Erythroblast (primary cell): ENCODE results near the gene NTNG2.

ENCODE experiments used
- DNase-seq, 2 experiments: peaks; one replicate each; lab custom pipeline; 2025; lab: John Stamatoyannopoulos, UW
- GATA1 ChIP-seq: IDR thresholded peaks from 2 replicates; pipeline ENCODE4 v1.6.1; 2011; ENCODE audit warnings: low read depth, mild to moderate bottlenecking, control low read depth, low read length, moderate library complexity
- POLR2A ChIP-seq: IDR thresholded peaks from 2 replicates; pipeline ENCODE4 v1.6.1; 2011; ENCODE audit warnings: mild to moderate bottlenecking, low read length

Gene NTNG2

DNA sequence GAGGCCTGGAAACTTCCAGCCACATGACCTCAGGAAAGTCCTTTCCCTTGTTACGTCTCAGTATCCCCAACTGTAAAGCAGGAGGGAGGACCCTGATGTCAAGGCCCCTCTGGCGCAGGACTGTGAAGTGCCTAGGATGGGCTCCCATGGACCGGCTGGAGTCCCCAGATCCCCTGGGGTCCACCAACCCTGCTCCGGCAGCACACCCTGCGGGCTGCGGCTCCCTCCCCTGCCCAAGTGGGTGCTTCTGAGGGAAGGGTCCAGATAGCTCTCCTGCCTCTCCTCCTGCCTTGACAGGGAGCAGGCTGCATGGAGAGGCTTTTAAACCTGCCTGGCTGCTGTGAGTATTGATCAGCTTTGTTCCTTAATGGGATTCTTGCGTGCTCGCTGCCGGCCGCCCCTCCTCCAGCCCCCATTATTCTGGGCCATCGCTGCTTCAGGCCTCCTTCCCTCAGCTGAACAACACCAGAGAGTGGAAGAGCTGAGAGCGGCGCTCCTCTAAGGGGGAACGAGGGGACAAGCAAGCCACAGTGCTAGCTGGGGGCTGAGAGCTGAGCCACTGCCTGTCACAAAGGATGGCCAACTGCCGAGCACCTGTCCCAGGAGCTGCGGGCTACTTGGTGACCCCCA, 25.6 kb upstream of the NTNG2 start:
- DNase-seq = no peak
- TF ChIP-seq GATA1 (no peak), POLR2A (no peak)

DNA sequence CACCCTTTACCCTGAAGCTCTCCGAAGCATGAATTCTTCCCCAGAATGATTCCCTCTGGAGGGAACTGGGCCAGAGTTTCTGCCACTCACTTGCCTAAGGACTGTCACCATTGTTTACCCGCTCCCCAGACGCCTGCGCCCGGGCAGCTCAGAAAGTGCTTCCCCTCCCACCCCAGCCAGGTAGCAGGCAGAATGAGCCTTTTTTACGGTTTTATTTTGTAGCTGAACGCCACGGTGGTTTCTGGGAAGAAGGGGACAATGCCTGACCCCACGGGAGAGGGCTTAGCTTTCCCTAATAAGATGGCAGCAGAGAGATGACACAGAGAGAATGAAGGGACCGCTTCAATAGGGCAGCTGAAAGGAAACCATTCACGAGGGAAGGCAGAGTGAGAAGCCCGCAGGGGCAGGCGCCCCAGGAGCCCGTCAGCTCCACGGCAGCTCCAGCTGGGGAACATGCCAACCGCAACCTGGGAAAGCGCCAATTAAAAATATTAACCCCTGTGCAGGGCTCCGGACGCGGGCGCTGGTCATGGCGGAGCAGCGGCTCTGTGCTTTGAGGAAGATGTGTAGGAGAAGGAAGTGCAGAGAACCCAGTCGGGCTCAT, 20.4 kb upstream of the NTNG2 start:
- DNase-seq = no peak
- TF ChIP-seq POLR2A (no peak), GATA1 (no peak)

DNA sequence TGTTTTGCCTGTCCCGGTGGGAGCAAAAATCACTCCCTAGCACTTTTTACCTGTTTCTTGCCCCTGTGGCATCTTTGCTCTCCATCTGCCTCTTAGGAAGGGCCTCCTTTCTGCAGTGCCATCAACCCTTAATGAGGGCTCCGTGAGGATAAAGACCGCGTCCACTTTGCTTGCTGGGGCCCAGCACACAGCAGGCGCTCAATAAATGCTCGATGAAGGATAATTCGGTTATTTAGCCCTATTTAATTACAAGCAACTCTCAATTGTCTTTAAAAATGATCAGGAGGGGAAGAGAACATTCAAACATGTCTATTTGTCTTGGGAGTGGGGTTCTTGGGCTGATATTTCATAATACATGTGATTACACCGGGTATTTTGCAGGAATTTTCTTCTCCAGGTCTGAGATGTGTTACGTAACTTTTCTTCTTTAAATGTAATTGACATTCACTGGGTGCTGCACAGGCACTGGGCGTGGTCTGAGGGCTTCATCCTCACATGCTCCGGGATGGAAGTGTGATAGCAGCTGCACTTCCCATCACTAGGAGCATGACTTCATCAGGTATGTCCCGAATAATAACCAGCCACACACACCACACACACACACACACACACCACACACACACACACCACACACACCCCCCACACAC, 19.8 kb upstream of the NTNG2 start:
- DNase-seq = no peak
- TF ChIP-seq POLR2A (no peak), GATA1 (no peak)

DNA sequence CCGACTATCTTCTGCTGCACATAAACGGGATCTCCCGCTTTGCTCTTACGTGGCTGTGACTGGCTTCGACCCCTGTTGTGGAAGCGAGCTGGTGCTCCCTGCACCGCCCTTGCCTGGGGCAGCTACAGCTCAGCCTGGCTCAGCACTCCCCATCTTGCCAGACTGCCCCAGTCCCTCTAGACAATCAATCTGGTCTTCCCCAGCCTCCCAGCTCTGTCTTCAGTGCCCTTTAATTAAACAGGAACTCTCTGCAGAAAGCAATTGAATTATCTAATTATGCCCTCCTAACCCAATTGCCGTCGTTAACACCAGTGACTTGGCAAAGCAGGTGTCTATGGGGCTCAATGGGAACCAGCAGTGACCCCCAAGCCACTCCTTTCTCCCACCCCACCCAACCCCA, 18.9 kb upstream of the NTNG2 start:
- TF ChIP-seq GATA1 (no peak), POLR2A (no peak)

DNA sequence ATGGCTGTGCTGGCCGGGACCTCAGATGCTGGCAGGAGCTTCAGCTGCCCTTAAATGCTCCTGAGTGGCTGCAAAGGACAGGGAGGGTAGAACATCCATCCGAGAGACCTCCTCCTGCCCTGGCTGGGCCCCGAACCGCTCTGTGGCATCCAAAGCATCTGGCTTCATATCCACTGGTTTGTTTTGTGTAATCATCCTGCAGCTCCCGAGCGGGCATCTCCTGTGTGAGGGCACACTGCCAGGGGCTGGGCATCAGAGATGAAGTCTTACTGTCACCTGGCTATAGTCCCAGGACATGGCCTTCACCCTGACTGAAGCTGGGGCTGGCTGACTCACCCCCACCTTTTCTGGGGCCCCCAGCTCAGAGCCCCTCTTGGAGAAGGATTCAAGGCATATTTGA, 18.5 kb upstream of the NTNG2 start:
- no peak for TF ChIP-seq POLR2A
- TF ChIP-seq GATA1 = no peak

More for the DNA sequence above, 18.9 kb upstream of the NTNG2 start:
- no peak for DNase-seq

DNA sequence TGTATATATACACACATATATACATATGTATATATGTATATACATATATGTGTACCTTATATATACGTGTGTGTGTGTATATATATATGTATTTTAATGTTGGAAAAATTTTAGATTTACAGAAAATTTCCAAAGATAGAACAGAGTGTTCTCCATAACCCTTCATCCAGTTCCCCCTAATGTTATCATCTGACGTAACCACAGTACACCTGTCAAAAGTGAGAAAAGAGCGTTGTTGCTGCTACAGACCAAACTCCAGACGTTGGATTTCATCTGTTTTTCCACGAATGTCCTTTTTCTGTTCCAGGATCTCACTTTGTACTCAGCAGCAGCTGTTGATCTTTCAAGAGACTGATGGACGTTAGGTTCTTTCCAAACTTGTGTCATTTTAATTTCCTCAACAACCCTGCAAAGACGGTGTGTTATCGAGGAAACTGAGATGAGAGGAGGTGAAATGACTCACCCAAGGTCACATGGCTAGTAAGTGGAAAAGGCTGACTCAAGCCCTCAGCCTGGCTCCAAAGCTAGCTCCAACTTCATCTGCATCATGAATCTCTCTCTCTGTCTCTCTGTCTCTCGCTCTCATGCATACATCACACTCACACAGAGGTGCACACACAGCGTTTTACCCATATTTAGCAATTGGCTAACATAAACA, 17.0 kb upstream of the NTNG2 start:
- no peak for TF ChIP-seq POLR2A
- TF ChIP-seq GATA1 = no peak
- DNase-seq = no peak

More for the DNA sequence above, 18.5 kb upstream of the NTNG2 start:
- no peak for DNase-seq

DNA sequence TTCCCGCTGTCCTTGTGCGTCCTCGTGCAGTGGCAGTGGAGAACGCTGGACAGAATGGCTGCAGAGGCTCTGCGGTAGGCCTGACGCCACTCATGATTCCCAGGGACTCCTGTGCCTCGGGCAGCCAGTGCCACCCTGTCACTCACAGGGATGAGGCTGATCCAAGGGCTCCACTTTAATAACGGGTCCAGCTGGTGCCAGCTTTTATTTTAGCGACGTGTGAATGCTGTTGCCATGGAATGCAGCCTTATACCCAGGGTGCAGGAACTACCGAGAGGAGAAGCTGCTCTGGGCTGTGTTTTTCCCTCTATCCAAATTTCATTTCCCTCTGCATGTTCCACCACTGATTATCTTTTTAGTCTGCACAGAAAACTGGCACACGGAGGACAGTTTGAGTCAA, 15.8 kb upstream of the NTNG2 start:
- no peak for TF ChIP-seq GATA1
- TF ChIP-seq POLR2A = no peak
- no peak for DNase-seq

DNA sequence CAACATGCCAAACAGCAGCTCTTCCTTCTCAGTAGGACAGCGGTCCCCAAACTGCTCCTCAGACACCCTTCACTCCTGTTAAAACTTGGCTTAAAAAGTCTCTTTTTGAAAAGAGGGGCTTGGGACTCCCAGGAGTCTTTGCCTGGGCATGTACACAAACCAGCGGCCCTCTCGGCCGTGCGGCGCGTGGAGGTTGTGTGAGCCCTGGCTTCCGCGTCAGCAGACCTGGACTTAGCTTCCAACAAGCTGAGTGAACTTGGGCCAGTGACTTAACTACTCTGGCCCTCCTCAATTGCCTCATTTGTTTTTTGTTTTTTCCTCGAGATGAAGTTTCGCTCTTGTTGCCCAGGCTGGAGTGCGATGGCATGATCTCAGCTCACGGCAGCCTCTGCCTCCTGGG, 15.3 kb upstream of the NTNG2 start:
- TF ChIP-seq GATA1 (no peak), POLR2A (no peak)
- DNase-seq = no peak

DNA sequence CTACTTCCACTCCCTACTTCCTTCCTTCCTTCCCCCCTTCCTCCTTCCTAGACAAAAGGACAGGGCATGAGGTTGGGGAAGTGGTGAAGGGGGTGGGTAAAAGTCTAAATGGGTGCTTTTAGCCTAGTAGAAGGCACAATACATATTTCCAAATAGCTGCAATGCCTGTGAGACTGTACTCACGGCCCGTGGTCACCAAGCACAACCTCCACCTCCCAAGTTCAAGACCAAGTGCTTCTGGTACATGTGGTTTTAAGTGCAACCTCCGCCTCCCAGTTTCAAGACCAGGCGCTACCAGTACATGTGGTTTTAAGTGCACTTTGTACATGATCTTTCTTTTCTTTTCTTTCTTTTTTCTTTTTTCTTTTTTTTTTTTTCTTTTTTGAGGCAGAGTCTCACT, 14.5 kb upstream of the NTNG2 start:
- no peak for TF ChIP-seq GATA1
- TF ChIP-seq POLR2A = no peak

DNA sequence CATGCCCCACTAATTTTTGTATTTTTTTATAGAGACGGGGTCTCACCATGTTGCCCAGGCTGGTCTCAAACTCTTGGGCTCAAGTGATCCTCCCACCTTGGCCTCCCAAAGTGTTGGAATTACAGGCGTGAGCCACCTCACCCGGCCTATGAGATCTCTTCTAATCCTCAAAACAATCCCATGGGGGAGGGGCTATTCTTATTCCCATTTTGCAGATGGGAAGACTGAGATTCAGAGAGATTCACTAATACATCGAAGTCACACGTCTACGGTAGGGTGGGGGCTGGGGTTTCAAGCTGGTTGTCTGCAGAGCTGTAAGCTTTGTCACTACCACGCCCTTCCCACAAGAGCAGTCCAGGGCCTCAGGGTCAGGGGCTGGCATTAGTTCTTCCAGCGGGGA, 14.0 kb upstream of the NTNG2 start:
- TF ChIP-seq GATA1 (no peak), POLR2A (no peak)
- DNase-seq = no peak

More for the DNA sequence above, 14.5 kb upstream of the NTNG2 start:
- no peak for DNase-seq

DNA sequence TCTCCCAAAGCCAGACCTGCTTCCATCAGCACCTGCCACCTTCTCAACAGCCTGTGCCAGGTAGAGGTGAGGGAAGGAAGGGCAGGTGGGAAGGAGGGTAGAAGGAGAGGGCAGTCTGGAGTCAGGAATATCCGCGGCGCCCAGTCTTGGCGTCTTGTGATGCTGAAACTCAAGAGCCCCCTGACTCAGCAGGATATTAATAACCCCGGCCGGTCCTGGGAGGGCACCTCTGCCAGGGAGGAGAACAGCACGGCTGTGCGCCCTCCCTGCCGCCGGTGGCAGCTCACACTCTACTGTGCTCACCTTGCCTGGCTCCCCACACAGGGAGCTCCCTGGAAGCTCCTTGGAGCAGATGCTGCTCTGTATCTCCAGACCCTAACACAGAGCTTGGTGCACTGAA, 11.6 kb upstream of the NTNG2 start:
- DNase-seq = no peak

DNA sequence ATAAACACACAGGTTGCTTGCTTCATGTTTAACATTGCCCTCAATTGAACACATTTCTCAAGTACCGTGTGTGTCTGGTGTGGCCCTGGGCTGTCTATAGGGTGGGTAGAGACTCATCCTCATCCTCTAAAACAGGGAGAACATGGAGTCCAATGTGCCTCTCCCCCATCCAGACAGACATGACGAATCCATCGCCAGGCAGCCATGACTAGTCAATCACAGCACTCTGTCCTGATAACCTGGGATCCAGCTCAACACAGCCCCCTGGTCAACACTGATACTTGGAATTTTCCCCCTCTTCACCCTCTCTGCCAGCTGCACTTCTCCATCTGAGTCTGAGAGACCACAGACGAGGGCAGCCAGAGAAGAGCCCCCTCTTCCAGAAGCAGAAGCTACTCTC, 10.7 kb upstream of the NTNG2 start:
- TF ChIP-seq POLR2A = no peak
- no peak for TF ChIP-seq GATA1
- DNase-seq = no peak

More for the DNA sequence above, 11.6 kb upstream of the NTNG2 start:
- no peak for TF ChIP-seq POLR2A
- no peak for TF ChIP-seq GATA1

DNA sequence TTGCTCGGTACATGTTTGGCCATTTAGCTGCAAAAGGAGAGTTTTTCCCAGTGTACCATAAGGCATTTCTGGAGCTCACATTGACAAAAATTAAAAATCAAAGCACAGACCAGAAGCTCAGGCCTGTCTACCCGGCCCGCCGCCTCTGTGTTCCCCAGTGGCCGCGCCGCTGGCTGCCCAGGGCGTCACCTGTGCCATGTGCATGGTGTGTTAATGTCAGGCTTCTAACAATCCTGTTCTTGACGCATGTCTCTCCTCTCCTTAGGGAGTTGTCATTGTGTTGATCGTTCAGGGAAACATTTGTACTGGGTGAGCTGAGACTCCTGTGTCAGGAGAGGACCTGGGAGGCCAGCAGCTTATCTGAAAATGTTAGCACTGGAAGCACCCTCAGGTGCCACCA, 9.6 kb upstream of the NTNG2 start:
- DNase-seq = no peak
- TF ChIP-seq GATA1 (no peak), POLR2A (no peak)

DNA sequence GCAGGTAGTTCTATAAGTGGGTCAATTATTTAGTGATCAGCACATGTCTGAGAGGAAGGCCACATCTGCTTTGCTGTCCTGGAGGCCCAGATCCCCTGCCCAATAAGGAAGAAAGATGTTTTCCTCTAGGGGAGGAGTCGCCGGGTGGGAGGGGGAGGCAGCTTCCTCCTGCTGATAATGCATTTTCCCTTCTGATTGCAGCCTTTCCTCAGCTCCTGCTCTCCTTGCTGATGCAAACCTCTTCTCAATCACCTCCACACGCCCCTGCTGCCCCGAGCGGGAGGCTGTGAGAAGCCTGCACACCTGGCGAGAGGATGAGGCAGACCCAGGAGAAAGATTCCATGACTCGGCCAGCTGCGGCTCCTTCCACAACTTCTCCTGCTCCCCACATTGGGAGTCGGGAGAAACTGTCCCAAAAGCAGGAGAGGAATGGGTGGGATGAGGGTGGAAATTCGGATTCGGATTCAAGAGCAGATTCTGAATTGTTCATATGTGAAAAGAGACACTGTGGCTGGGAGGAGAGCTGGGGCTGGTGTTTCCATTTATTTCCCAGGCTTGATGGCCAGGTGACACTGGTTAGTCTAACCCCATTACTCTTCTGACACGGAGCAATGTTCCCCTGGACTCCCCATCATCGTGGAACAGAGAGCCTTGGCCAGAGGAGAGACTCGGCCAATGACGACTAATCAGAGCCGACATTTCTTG, 6.8 kb upstream of the NTNG2 start:
- TF ChIP-seq POLR2A (no peak), GATA1 (no peak)
- no peak for DNase-seq
